Measurements from ENCODE around the gene SPRED2. TPM values are rescaled to one million over a fixed set of nuclear protein-coding genes. Genes with fewer than 3 reads are reported as not detected.

SPRED2 gene
- total RNA-seq, 4 donors from 2014 or later = 12.5 to 21.2 (median 13.8) TPM

DNA sequence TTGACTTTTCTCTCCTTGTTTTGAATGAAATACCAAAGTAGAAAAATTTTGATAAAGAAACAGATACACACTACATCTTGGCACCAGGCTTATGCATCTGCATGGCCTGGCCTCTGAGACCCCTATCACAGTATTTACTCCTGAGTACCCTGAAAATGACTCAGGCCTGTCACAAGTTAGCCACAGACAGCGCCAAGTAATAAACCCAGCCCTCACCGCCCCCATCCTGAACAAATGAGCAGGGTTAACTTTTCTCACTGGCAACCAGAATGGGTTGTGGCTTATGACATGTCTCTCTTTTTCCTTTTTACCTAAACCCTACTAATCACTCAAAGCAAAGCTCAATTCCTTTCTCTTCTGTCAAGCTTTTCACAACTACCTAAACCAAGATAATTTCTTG is 35.3 kb downstream of the SPRED2 start:
- Histone ChIP-seq H3K4me1 (peaks cover 0 to 39% (median 14%) of the 10 kb centered on the region in 3 donors), H3K27ac (no peak overlapping the region), H3K4me3 (no peak overlapping the region), H3K36me3 (no peaks in the 10 kb centered on the region), H3K27me3 (no peaks in the 10 kb centered on the region), H3K9me3 (no peaks in the 10 kb centered on the region)
- TF ChIP-seq POLR2AphosphoS5 (IDR thresholded peaks at IDR 0.05) (no peak), POLR2A (IDR thresholded peaks at IDR 0.05) (no peak), EP300 (IDR thresholded peaks at IDR 0.05) (no peak)
- TF ChIP-seq, protein P1, sequence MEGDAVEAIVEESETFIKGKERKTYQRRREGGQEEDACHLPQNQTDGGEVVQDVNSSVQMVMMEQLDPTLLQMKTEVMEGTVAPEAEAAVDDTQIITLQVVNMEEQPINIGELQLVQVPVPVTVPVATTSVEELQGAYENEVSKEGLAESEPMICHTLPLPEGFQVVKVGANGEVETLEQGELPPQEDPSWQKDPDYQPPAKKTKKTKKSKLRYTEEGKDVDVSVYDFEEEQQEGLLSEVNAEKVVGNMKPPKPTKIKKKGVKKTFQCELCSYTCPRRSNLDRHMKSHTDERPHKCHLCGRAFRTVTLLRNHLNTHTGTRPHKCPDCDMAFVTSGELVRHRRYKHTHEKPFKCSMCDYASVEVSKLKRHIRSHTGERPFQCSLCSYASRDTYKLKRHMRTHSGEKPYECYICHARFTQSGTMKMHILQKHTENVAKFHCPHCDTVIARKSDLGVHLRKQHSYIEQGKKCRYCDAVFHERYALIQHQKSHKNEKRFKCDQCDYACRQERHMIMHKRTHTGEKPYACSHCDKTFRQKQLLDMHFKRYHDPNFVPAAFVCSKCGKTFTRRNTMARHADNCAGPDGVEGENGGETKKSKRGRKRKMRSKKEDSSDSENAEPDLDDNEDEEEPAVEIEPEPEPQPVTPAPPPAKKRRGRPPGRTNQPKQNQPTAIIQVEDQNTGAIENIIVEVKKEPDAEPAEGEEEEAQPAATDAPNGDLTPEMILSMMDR (IDR thresholded peaks at IDR 0.05) = no peak
- ATAC-seq = no peak
- 76 to 82% methylated on average over 2 of the region's 2 CpGs for WGBS, 2 donors (ENCODE audit: low coverage in 1 of 2)

GRCh38 chr2:65396348-65397026 is 35.9 kb downstream of the SPRED2 start:
- Histone ChIP-seq H3K27me3 (no peaks in the 10 kb centered on the region), H3K9me3 (no peaks in the 10 kb centered on the region), H3K36me3 (no peaks in the 10 kb centered on the region), H3K4me3 (no peak overlapping the region), H3K4me1 (peaks cover 0 to 34% (median 14%) of the 10 kb centered on the region in 3 donors), H3K27ac (peak overlapping the region in 1 of 4 donors; percentile 12)
- no peak for ATAC-seq
- WGBS, 2 donors (ENCODE audit: low coverage in 1 of 2) = 49 to 100% methylated on average over 2 to 7 of the region's 7 CpGs
- TF ChIP-seq POLR2AphosphoS5 (IDR thresholded peaks at IDR 0.05) (no peak), POLR2A (IDR thresholded peaks at IDR 0.05) (no peak), EP300 (IDR thresholded peaks at IDR 0.05) (no peak)
- TF ChIP-seq, protein P1 (IDR thresholded peaks at IDR 0.05) = no peak

DNA sequence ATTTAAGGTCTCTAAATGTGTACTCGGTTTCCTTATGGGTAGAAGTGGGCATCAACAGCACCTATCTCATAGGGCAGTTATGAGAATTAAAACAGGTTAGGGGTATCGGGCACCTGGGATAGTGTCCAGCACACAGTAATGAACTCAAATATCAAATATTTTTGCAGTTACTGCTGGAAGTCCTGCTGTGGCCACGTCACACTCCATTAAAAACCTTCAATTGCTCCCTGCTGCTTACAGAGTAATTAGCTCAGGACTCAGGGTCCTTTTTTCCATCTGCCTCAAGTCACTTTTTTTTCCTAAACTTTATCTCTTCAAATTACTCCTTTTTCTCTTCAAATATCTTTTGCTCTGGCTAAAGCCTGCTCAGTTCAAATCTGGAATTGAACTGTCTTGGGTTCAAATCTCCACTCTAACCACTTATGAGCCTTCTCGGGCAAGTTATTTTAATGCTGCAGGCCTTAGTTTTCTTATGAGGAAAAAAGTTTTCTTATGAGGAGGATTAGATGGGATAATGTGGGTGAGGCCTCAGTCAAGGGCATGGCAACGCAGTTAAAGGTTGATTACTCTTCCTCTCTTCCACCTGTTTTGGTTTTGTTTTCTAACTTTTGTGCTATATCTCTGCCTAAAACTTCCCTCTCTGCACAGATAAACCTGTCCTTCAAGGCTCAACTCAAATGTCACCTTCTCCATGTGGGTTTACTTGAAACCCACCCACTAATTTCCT is 36.6 kb downstream of the SPRED2 start:
- 70 to 90% methylated on average over 5 of the region's 5 CpGs for WGBS, 2 donors (ENCODE audit: low coverage in 1 of 2)
- ATAC-seq = no peak

GRCh38 chr2:65393743-65394422 is 38.5 kb downstream of the SPRED2 start:
- H3K4me3 ChIP-seq = no peak overlapping the region
- WGBS, 2 donors (ENCODE audit: low coverage in 1 of 2) = 56 to 60% methylated on average over 1 to 2 of the region's 3 CpGs
- H3K4me1 ChIP-seq = peaks cover 0 to 48% (median 19%) of the 10 kb centered on the region in 3 donors
- no peak for TF ChIP-seq POLR2AphosphoS5 (IDR thresholded peaks at IDR 0.05)
- no peak for TF ChIP-seq EP300 (IDR thresholded peaks at IDR 0.05)
- TF ChIP-seq, protein P1 (IDR thresholded peaks at IDR 0.05) = no peak
- TF ChIP-seq POLR2A (IDR thresholded peaks at IDR 0.05) = no peak
- no peak overlapping the region for H3K27ac ChIP-seq
- H3K27me3 ChIP-seq = no peaks in the 10 kb centered on the region
- H3K9me3 ChIP-seq = no peaks in the 10 kb centered on the region
- H3K36me3 ChIP-seq = no peaks in the 10 kb centered on the region
- no peak for ATAC-seq

More for the DNA sequence above, 36.6 kb downstream of the SPRED2 start:
- peaks cover 0 to 34% (median 14%) of the 10 kb centered on the region in 3 donors for H3K4me1 ChIP-seq
- no peak overlapping the region for H3K4me3 ChIP-seq
- H3K9me3 ChIP-seq = no peaks in the 10 kb centered on the region
- H3K36me3 ChIP-seq = no peaks in the 10 kb centered on the region
- no peaks in the 10 kb centered on the region for H3K27me3 ChIP-seq
- H3K27ac ChIP-seq = no peak overlapping the region
- no peak for TF ChIP-seq POLR2A (IDR thresholded peaks at IDR 0.05)
- no peak for TF ChIP-seq POLR2AphosphoS5 (IDR thresholded peaks at IDR 0.05)
- TF ChIP-seq, protein P1 (IDR thresholded peaks at IDR 0.05) = no peak
